Fibroblast of skin of left biceps (primary cell): ENCODE data around the gene LNX1.
A peak's percentile ranks its signal among the peaks of the same experiment; 100 is the strongest.

Source experiments
- DNase-seq, 2 experiments: peaks; one replicate each; pipeline ENCODE4 v3.0.0-alpha.2; 2013; ENCODE audit warnings: low read depth in 2 of 2

LNX1 gene

DNA sequence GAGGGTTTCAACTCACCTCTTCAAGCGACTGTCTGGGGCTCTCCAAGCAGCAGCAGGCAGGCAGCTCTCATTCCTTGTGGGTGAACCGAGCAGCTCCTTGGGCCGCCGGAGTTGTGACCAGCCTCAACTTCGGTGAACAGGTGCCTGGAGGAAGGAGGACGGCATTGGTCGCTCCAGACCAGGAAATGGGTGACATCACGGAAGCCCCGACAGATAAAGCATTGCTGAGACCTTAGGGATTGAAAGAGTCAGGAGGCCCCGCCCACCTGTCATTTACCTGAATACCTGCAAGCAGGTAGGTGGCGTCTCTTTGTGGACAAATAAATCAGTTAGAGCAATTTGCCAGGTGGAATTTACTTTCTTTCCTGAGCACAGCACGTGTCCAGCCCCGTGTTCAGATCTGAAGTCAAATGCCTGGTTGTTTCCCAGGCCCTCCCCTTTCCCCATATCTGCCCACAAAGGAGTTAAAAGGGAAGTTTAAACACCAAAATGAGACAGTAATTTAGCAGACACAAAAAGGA, at the start of gene LNX1:
Gene LNX1 (minus strand): TSS at position 115 of the 521 bp plus-strand sequence. CDS start 17,484 bp downstream, outside the sequence.
- DNase-seq = no peak

DNA sequence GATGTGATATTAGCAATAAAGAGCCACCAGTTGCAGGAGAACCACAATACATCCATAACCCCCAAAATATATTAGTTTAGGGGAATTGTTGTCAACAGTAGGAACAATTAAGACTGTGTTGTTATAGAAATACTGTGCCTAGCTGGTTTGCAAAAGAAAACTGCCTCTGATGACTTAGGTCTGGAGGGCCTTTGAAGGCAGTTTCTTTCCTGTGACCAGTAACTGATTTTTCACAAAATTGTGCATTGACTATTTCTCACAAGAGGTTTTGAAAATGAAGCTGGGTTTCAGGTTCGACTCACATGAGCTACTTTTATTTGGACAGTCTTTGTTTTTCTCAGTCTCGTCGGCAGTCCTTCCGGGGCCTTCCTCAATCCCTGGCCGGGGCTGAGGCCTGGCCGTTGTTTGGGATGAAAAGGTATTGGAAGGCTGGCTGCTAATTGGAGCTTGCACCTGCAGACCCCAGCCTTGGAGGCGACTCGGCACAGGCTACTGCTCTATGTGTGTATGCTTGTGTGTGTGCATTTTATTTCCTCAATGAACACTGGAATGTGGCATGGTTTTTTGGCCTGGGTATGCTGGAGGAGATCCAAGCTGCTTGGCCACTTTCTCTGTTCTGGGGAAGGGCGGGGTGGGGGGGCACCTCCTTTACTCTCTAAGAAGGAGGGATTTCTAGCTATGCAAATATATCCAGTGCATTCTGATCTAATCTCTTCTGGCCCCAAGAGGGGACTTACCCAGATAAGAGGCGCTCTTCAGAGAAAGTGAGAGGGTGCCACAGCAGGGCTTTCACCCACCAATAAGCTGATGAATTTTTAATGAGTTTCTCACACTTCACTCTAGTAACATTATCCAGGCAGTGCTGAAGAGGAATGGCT, 49.5 kb upstream of the LNX1 start:
- DNase-seq = no peak

DNA sequence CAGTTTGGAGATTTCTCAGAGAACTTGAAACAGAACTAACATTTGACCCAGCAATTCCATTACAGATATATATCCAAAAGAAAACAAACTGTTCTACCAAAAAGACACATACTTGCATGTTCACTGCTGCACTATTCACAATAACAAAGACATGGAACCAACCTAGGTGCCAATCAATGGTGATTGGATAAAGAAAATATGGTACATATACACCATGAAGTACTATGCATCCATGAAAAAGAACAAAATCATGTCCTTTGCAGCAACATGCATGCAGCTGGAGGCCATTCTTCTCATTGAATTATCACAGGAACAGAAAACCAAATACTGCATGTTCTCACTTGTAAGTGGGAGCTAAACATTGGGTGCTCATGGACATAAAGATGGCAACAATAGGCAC, 47.6 kb upstream of the LNX1 start:
- DNase-seq = no peak

DNA sequence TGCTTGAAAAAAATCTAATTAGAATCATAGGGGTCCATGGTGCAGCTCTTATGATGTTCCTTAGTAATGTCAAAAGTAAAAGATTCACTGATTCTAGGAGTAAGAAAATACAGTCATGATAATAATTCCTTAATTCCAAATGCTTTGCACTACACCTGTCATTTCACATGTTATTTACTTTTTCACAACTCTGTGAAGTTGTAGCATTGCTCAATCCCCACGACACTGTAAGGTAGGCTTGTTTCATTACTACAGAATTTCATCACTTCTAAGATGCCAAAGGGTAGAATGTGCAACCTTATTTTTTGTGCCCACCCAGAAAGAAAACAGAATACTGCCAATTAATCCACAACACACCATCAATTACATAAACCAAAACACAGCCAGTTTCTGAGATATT, 46.1 kb upstream of the LNX1 start:
- DNase-seq = no peak

DNA sequence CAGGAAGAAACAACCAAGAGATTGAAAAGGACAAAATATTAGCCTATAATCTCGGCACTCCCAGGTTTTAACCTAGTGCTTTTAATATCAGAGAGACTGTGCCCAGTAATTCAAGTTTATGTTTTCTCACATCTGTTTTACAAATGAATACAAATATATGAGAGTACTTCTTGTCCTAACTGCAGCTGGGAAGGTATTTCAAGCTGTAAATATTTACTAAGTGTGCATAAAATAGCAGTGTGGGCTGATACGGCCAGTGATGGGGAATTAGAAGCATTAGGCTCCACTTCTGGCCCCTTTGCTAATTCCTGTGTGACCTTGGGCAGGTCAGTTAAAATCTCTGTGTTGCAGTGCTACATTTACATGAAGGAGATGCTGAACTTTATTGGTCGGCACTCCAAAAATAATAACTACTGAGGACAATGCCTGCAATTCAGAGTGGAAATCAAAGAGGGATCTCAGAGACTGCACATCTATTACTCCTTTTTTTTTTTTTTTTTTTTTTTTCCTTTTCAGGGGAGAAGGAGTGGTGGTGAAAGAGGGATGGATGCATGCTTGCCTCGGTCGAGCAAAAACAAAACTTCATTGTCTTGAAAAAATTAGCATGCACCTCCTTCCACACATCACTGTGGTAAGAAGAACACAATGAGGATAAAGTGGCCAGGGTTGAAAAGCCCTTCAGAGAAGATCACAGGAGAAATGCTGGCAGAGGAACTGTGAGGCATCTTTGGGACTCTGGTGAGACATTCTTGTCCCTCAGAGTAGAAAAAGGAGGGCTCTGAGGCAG, 44.6 kb upstream of the LNX1 start:
- DNase-seq = no peak

DNA sequence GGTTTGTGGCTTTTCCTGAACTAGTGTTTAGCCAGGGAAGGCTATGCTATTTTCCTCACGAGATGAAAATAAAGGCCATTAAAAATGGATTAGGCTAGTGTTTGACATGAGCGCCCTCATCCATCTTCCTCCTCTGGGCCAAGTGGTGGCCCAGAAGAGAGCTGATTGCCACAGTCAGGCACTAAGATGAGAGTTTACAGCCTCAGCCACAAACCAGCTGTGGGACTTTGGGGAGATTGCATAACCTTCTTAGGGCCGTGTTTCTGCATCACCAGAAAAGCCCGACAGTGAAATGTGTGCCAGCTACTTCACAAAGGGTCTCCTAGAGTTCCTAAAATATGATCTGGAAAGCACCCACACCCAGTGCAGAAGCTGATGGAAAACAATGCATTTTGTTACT, 42.3 kb upstream of the LNX1 start:
- no peak for DNase-seq

DNA sequence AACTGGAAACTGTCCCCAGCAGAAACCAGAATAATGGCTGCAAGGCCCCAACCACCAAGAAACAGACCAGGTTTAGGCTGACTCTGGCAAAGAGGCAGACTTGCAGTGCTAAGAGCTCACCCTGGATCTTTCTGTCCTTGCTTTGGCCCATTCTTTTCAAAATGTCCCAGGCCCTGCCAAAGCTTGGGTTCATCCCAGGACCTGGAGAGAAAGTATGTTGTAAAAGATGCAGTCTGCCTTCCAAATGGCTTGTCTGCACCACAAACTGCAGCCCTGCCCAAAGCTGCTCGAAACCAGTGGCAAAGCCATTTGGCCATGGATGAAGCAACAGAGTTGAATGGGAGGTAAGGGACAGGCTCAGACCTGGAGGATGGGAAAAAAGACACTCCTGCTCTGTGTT, 38.0 kb upstream of the LNX1 start:
- no peak for DNase-seq

DNA sequence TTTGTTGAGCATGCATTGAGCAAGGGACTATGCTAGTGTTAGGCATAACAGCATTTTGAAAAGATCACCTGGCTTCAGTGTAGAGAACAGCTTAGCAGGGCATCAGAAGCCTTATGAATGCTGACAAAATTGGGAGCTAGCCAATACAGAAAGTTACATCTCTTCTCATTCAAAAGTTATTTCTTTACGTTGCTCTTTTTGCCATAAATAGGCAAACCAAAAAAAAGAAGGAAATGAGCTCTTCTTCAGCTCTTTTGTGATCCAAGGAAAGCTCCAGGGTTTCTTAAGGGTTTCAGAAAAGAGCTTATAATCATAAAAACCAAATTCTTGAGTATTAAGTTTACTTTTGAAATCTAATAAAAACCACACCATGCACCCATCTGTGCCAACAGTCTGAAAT, 35.2 kb upstream of the LNX1 start:
- peak in 1 of 2 experiments; percentile 25 for DNase-seq

DNA sequence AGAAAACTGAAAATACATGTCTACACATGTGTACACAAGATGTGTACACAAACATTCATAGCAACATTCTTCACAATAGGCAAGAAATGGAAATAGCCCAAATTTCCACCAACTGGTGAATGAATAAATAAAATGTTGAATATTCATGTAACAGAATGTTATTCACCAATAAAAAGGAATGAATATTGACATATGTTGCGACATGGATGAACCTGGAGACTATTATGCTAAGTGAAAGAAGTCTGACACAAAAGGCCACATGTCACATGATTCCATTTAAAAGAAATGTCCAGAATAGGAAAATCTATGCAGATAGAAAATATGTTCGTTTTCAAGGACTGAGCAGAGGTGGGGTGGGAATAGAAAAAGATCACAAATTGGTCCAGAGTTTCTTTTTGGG, 34.6 kb upstream of the LNX1 start:
- DNase-seq = no peak

DNA sequence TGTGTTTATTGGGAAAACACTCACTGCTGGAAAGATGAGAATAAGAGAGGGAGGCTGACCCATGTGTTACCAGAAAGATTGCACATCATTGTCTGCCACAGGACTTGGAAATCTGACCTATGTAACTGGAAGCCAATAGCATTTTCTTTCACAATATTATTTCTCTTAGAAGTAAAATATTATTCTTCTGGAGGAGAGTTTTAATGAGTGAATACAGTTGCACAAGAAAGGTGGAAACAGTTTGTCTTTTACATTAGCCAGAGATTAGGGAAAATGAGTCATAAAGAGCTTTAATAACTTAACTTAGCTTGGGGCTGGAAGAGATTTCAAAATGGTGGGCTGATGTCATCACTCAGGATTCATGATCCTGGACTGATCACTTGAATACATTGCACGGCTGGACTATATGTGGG, 31.5 kb upstream of the LNX1 start:
- DNase-seq = peak; percentile 52 to 56

DNA sequence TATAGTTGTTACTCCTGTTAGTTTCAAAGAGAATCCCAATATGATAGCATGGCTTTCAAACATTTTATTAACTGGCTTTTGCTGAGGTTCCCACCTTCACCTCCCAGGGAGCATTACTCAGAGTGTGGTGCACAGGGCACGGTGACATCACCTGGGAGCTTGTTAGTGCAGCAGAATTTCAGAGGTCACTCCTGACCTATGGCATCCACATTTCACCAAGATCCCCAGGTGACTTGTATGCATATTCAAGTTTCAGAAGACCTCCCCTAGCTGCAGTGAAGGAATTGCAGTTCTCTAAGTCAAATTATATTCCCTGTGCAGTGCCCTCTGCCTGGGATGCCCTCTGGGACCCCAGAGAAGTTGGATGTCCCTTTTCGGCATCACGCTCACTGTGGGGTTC, 29.7 kb upstream of the LNX1 start:
- DNase-seq = no peak

DNA sequence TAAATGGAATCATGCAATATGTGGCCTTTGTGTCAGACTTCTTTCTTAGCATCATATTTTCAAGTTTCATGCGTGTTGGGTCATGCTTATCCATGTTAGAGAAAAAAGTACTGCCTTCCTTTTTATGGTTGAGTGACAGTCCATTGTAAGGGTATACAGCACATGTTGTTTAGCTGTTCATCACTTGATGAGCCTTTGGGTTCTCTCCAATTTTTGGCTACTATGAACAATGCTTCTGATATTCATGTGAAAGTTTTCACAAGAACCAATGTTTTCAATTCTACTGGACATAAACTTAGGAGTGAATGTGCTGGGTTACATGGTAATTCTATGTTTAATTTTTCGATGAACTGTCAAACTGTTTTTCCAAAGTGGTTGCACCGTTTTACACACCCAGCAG, 28.1 kb upstream of the LNX1 start:
- DNase-seq = no peak

DNA sequence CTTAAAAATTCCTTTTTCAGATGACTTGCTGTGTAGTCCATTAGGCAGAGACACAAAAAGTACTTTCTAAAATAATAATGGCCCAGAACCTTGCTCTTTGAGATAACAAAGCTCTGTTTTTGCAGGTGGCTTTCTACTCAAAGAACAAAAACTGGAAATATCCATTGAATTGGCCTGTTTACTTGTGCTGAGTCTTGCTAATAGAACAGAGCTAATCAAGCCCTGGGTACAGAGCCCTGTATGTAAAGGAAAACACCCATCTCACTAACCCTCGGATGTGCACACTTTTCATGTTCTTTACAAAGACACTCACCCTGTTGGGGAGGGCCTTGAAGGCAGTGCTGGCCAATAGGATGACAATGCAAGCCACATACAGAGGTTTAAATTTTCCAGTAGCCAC, 27.0 kb upstream of the LNX1 start:
- DNase-seq = no peak

DNA sequence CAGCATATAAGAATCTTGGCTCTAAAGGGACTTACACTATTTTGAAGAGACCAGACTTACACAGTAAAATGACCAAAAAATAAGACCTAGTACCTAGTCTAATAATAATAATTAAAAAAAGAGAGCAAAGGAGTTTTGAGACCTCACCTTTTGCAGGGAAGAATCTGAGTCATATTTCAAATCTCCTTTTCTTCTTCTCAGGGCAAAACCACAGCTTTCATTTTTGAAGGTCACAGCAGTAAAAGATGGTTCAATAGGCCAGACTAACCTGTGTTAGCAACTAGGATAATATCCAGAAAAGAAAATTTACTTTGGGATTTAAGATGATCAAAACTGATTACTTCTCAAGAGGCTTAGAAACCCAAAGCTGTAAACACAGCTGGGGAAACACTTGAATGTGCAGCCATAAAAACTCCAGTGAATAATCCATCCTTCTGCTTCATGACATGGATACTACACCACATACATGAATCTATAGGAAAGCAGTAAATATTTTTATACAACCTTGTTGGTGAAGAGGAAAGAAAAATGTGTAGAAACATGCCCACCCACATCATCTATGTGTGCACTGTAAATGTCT, 25.9 kb upstream of the LNX1 start:
- DNase-seq = no peak

DNA sequence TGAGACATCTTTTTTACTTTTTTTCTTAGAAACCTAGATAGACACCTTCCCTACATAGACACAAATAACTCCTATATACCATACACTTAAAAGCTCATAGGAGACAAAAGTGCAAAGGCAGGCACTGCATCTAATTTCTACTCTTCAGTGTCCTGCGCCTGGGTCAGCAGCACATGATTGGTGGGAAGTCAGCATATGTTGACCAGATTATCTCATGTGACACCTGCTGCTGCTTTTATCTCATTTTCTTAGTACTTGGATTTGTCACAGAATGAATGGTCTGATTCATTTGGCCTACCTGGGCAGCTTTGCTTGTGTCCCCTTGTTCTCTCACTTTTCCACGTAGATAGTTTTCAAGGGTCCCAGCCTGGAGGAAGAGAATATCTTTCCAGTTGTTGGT, 24.9 kb upstream of the LNX1 start:
- no peak for DNase-seq

DNA sequence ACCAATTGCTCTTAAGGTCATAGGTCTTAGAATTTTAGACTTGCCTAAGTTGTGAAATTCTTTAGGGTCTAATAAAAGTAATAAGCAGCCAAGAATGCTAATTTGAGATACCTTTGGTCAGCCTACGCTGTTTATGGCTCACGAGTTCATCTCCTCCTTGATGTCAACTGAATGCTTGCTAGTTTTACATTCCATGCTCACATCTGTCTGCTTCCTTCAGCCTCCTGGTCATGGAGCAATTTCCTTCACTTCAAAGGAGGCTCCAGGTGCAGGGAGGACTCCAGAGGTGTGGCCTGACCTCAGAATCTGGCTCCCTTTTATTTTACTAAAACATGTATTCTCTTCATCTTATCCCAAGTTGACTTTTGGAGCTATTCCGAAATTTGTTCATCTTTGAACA, 23.3 kb upstream of the LNX1 start:
- DNase-seq = no peak

DNA sequence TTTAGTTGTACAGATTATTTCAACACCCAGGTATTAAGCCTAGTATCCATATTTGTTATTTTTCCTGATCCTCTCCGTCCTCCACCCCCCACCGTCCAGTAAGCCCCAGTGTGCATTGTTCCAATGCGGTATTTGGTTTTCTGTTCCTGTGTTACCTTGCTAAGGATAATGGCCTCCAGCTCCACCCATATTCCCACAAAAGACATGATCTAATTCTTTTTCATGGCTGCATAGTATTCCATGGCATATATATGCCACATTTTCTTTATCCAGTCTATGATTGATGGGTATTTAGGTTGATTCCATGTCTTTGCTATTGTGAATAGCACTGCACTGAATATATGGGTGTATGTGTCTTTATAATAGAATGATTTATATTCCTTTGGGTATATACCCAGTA, 22.1 kb upstream of the LNX1 start:
- no peak for DNase-seq

DNA sequence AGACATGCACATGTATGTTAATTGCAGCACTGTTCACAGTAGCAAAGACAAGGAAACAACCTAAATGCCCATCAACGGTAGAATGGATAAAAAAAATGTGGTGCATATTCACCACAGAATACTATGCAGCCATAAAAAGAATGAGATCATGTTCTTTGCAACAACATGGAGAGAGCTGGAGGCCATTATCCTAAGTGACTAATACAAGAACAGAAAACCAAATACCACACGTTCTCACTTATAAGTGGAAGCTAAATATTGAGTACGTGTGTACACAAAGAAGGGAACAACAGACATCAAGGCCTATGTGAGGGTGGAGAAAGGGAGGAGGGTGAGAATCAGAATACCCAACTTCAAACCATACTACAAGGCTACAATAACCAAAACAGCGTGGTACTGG, 17.4 kb upstream of the LNX1 start:
- no peak for DNase-seq

DNA sequence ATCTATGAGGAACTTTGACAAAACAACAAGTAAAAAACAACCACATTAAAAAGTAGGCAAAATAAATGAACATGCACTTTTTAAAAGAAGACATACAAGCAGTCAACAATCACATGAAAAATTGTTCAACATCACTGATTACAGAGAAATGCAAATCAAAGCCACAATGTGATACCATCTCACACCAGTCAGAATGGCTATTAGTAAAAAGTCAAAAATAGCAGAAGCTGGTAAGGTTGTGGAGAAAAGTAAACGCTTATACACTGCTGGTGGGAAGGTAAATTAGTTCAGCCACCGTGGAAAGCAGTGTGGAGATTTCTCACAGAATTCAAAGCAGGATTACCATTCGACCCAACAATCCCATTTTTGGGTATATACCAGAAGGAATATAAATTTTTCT, 17.0 kb upstream of the LNX1 start:
- DNase-seq = no peak

DNA sequence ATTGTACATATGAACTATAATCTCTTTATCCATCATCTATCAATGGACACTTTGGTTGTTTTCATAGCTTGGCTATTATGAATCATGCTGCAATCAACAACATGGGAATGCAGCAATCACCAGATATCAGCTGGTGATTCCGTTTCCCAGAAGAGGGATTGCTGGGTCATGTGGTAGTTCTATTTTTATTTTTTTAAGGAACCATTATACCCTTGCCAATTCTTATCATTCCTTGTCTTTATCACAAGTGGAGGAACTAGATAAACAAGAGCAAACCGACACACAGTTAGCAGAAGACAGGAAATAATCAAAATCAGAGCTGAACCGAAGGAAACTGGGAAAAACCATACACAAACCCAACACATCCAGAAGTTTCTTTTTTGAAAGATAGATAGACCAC, 14.5 kb upstream of the LNX1 start:
- DNase-seq = no peak

DNA sequence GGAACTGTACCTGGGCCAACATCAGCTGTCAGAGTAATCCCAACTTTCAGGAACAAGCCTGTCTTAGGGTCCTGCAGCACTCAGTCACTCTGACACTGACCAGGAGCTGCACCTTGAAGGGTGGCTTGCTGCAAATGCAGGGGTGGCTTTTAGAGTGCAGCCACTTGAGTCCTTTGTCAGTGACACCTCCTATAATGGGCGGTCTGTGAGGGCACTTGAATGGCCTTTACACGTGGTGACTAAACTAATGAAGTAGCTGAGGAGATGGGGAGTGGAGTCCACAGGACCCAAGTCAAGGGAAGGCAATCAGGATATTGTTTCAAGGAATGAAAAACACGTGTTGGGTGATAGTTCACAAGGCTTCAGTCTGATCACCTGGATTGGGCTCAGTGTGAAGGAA, 11.1 kb upstream of the LNX1 start:
- no peak for DNase-seq

DNA sequence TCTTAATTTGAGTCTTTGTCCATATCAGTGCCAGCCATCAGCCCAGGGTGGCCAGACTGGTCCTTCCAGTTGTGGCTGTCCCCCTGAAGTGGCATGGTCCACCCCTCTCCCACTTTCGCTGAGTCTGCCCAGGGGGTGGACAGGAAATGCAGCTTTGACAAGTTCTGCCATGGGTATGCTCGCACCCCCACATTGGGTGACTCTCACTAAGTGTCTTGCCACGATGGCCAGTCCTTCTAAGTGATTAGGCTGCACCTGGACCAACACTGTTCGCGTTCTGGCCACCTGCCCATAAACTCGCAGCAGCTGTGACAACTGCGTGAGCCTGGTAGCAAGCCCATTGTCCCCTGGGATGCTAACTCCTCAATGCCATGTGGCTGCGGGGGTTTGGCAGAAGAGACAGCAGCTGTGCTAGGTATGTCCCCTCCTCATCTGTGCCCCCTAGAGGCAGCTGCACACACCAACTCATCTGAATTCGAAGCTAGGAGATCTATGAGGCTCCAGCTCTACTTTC, 10.0 kb upstream of the LNX1 start:
- no peak for DNase-seq
